ENCODE measurements around the gene ZSCAN31.

DNA sequence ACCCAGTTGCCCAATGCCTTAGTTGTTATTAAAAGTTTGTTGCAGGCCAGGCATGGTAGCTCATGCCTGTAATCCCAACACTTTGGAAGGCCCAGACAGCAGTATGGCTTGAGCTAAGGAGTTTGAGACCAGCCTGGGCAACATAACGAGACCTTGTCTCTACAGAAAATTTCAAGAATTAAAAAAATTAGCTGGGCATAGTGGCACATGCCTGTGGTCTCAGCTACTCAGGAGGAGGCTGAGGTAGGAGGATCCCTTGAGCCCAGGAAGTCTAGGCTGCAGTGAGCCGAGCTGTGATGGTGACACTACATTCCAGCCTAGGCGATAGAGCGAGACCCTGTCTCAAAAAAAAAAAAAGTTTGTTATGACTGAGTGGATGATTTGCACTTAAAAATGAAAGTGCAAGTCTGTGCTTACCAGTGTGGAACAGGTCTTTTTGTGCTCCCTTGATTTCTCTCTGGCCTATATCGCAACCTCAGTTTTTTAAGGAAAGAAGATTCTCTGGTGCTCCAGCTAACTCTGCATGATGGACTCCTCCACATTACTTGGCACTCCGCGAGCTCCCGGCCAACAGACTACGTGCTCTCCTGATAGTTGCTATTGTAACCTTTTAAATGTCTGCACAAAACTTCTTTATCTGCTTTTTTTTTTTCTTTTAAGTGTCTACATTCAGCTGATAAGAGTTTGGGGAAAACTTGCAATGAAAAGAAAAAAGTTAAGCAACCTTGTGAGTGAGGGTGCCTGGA is 35.9 kb upstream of the ZSCAN31 start:
- TF ChIP-seq, protein P1, sequence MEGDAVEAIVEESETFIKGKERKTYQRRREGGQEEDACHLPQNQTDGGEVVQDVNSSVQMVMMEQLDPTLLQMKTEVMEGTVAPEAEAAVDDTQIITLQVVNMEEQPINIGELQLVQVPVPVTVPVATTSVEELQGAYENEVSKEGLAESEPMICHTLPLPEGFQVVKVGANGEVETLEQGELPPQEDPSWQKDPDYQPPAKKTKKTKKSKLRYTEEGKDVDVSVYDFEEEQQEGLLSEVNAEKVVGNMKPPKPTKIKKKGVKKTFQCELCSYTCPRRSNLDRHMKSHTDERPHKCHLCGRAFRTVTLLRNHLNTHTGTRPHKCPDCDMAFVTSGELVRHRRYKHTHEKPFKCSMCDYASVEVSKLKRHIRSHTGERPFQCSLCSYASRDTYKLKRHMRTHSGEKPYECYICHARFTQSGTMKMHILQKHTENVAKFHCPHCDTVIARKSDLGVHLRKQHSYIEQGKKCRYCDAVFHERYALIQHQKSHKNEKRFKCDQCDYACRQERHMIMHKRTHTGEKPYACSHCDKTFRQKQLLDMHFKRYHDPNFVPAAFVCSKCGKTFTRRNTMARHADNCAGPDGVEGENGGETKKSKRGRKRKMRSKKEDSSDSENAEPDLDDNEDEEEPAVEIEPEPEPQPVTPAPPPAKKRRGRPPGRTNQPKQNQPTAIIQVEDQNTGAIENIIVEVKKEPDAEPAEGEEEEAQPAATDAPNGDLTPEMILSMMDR (IDR thresholded peaks at IDR 0.05): no peak
- no peak for TF ChIP-seq POLR2A (IDR thresholded peaks at IDR 0.05)

Measured in breast epithelium (tissue), 3 donors.